Transverse colon (tissue), 4 donors: ENCODE results near the gene UMPS. TPM values are rescaled to one million over a fixed set of nuclear protein-coding genes. Genes with fewer than 3 reads are reported as not detected.

Source experiments
- DNase-seq: peaks from one replicate; pipeline ENCODE4 v3.0.0-alpha.2; 2019
- H3K27ac ChIP-seq, 4 donors: fragments of 200-600 bp; sonication (generic); 2 replicates each; pipeline ENCODE4 v1.5.1; 2016 to 2018; ENCODE audit warnings: inconsistent platforms in 4 of 4
- H3K27me3 ChIP-seq: fragments of 200-600 bp; sonication (generic); 2 replicates; pipeline ENCODE4 v1.5.1; 2017; ENCODE audit warnings: inconsistent platforms
- H3K36me3 ChIP-seq, 4 donors: fragments of 200-600 bp; sonication (generic); 2 replicates each; pipeline ENCODE4 v1.5.1; 2017 to 2019; ENCODE audit warnings: inconsistent platforms in 4 of 4
- H3K4me1 ChIP-seq, 4 donors: fragments of 200-600 bp; sonication (generic); 2 replicates each; pipeline ENCODE4 v1.5.1; 2017 to 2020; ENCODE audit warnings: inconsistent platforms in 4 of 4
- H3K4me3 ChIP-seq, 4 donors: fragments of 200-600 bp; sonication (generic); 1 replicate in 1 of 4; 2 replicates in 3 of 4; pipeline versions ENCODE4 v1.5.1 to v1.6.1; 2017 to 2019; ENCODE audit warnings: inconsistent platforms in 4 of 4
- H3K9me3 ChIP-seq, 2 donors: fragments of 200-600 bp; sonication (generic); 2 replicates each; pipeline ENCODE4 v1.5.1; 2017 to 2019; ENCODE audit warnings: inconsistent platforms in 2 of 2
- EP300 ChIP-seq: sonication (generic); formaldehyde crosslinking; IDR thresholded peaks from one replicate; pipeline ENCODE4 v1.6.1; 2017; ENCODE audit warnings: antibody characterized with exemption, low read depth
- POLR2A ChIP-seq: fragments of 450-650 bp; IDR thresholded peaks from one replicate; pipeline ENCODE4 v1.6.1; 2016; ENCODE audit warnings: antibody characterized with exemption, mild to moderate bottlenecking, moderate library complexity
- POLR2AphosphoS5 ChIP-seq, 3 donors: sonication (generic); formaldehyde crosslinking; IDR thresholded peaks; one replicate each; pipeline ENCODE4 v1.6.1; 2016; ENCODE audit warnings: antibody characterized with exemption in 3 of 3
- WGBS, 2 donors: methylation state at CpG; one replicate each; pipeline ENCODE4 v1.1.5; 2018; ENCODE audit warnings: low coverage in 1 of 2; 5-methylcytosine and 5-hydroxymethylcytosine counted together
- in situ Hi-C, 4 donors: fragments of 200-750 bp; cut with MboI; loops; one replicate each; pipeline versions ENCODE4 v1.15.0 to v1.15.1; 2017; ENCODE audit warnings: low sequenced_read_pairs in 3 of 4, low pct_ligation_motif_present in 1 of 4, low pct_unique_long_range_greater_than_20kb in 1 of 4
- intact Hi-C: fragments of 100-400 bp; cut with DNase I; formaldehyde crosslinking; loops from one replicate; pipeline ENCODE4 v1.15.1; 2023; ENCODE audit warnings: low total_unique reads
- total RNA-seq, 4 donors: library from RNA; depleted of rRNA; stranded (reverse); fragments of >200 nt; gene quantifications; one replicate each; pipeline ENCODE4 v1.1.0, GENCODE V29; 2016
- TF ChIP-seq, protein P1 (sequence below), 5 experiments: fragments of 200-600 bp in 3 of 5; fragments of 450-650 bp in 2 of 5; sonication (generic) in 3 of 5; IDR thresholded peaks; 1 replicate in 2 of 5; 2 replicates in 3 of 5; pipeline ENCODE4 v1.5.1; 2016 to 2017; ENCODE audit warnings: antibody characterized with exemption in 5 of 5, inconsistent platforms in 3 of 5, mild to moderate bottlenecking in 2 of 5, moderate library complexity in 1 of 5

The UMPS gene
- total RNA-seq, 4 donors from 2014 or later: 10.3 to 47.5 (median 19.6) TPM

DNA sequence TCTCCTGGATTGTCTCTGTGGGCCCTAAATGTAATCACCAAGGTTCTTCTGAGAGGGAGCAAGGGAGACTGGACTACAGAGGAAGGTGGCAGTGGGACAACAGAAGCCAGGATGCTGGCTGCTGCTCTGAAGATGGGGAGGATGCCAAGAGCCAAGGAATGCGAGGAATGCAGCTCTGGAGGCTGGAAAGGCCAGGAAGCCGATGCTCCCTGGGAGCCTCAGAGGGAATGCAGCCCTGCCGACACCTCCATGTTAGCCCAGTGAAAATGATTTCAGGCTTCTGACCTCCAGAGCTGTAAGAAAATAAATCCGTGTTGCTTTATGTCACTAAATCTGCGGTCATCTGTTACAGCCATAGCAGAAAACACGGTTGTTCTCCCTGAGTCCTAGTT, 44.1 kb downstream of the UMPS start:
- in situ Hi-C loops: loop anchor here in 1 of 4 donors (25.0 kb wide), 1 partner anchor 663 kb away; no protein-coding TSS in a partner anchor
- TF ChIP-seq, protein P1, sequence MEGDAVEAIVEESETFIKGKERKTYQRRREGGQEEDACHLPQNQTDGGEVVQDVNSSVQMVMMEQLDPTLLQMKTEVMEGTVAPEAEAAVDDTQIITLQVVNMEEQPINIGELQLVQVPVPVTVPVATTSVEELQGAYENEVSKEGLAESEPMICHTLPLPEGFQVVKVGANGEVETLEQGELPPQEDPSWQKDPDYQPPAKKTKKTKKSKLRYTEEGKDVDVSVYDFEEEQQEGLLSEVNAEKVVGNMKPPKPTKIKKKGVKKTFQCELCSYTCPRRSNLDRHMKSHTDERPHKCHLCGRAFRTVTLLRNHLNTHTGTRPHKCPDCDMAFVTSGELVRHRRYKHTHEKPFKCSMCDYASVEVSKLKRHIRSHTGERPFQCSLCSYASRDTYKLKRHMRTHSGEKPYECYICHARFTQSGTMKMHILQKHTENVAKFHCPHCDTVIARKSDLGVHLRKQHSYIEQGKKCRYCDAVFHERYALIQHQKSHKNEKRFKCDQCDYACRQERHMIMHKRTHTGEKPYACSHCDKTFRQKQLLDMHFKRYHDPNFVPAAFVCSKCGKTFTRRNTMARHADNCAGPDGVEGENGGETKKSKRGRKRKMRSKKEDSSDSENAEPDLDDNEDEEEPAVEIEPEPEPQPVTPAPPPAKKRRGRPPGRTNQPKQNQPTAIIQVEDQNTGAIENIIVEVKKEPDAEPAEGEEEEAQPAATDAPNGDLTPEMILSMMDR (IDR thresholded peaks at IDR 0.05): no peak
- no peak for TF ChIP-seq POLR2AphosphoS5 (IDR thresholded peaks at IDR 0.05)
- no peak for TF ChIP-seq POLR2A
- TF ChIP-seq EP300: no peak

DNA sequence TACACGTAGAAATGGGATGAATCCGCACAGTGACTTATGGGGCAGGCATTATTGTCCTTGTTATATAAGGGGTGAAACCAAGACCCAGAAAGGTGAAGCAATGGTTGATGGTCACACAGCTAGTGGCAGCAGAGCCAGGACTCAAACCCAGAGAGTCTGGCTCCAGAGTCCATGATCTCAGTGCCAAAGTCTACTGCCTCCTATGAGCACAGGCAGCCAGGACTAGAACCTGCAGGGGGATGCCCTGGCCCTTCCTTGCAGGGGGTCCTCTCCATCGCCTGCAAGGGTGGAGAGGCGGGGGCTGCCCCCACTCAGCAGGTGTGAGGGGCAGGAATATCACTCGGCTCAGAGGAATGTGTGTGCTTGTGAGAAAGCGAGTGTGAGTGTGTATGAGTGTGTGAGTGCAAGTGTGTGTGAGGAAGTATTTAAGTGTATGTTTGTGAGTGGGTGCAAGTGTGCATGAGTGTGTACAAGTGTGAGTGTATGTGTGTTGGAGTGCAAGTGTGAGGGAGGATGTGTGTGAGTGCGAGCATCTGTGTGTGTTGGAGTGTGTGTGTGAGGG, 44.7 kb downstream of the UMPS start:
- Histone ChIP-seq H3K27ac (peak overlapping the region in 3 of 4 donors; percentile 72 to 80 (median 76)), H3K36me3 (no peaks in the 10 kb centered on the region), H3K27me3 (no peaks in the 10 kb centered on the region), H3K4me3 (no peak overlapping the region), H3K9me3 (no peaks in the 10 kb centered on the region), H3K4me1 (peaks cover 30 to 43% (median 33%) of the 10 kb centered on the region in 4 donors)
- TF ChIP-seq EP300 (no peak), POLR2AphosphoS5 (IDR thresholded peaks at IDR 0.05) (no peak), POLR2A (no peak)
- TF ChIP-seq, protein P1 (IDR thresholded peaks at IDR 0.05): no peak
- 79 to 92% methylated on average over 1 to 7 of the region's 7 CpGs for WGBS, 2 donors
- intact Hi-C loops (loop anchor here (5.0 kb wide), 1 partner anchor 112 kb away; the partner anchor contains the start of gene ITGB5), in situ Hi-C loops (loop anchor here in 1 of 4 donors (25.0 kb wide), 1 partner anchor 662 kb away; no protein-coding TSS in a partner anchor)
- no peak for DNase-seq

More for the DNA sequence above, 44.1 kb downstream of the UMPS start:
- intact Hi-C loops: loop anchor here (5.0 kb wide), 1 partner anchor 113 kb away; the partner anchor contains the start of gene ITGB5
- peak; percentile 19 for DNase-seq
- H3K9me3 ChIP-seq: no peaks in the 10 kb centered on the region
- H3K27me3 ChIP-seq: no peaks in the 10 kb centered on the region
- H3K4me3 ChIP-seq: no peak overlapping the region
- H3K4me1 ChIP-seq: peaks cover 26 to 37% (median 29%) of the 10 kb centered on the region in 4 donors
- peak overlapping the region in 3 of 4 donors; percentile 72 to 80 (median 76) for H3K27ac ChIP-seq
- H3K36me3 ChIP-seq: no peaks in the 10 kb centered on the region
- 35 to 63% methylated on average over 2 to 6 of the region's 6 CpGs for WGBS, 2 donors

DNA sequence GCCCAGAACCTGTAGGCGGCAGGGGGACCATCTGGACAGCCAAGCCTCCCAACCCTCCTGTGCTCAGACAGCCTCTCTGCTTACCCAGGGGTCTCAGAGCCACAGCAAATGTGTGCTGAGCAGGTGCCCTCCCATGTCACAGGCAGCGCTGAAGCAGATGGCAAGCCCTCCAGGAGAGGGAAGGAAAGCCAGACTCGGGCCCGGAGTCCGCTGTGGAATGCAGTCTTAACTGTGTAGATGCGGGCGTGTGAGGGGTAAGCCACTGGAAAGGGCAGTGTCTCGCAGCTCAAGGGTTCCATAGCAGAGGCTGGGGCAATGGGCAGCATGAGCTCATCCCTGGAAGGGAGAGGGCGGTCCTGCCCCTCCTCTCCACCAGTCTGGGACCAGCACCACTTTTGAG, 45.6 kb downstream of the UMPS start:
- in situ Hi-C loops: no loop called here

DNA sequence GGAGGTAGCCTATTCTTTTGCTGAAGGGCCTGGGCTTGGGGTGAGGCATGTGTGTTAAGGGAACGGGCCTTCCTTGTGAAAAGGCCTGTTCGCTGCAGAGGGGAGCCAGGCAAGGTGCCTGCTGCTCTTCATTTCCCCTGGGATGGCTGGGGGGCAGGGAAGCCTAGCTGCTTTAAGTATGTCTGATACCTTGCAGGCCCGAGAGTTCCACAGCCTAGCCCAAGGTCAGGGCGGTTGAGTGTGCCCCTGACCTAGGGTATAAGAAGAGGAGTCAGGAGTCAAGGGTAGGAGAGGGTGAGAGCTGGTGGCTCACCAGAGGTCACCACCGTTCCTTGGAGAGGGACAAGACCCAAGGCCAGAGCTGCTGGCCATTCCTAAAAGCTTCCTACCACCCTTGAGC, 46.6 kb downstream of the UMPS start:
- TF ChIP-seq EP300 (no peak), POLR2AphosphoS5 (IDR thresholded peaks at IDR 0.05) (no peak), POLR2A (no peak)
- TF ChIP-seq, protein P1 (IDR thresholded peaks at IDR 0.05): no peak
- intact Hi-C loops (no loop called here), in situ Hi-C loops (no loop called here)
- WGBS, 2 donors: 94% methylated on average over 5 of the region's 5 CpGs; no CpG with 5 or more reads in 1 of the 2 donors
- Histone ChIP-seq H3K27ac (no peak overlapping the region), H3K9me3 (no peaks in the 10 kb centered on the region), H3K36me3 (no peaks in the 10 kb centered on the region), H3K4me1 (peaks cover 20 to 45% (median 36%) of the 10 kb centered on the region in 4 donors), H3K4me3 (no peak overlapping the region), H3K27me3 (no peaks in the 10 kb centered on the region)
- DNase-seq: no peak

More for the DNA sequence above, 45.6 kb downstream of the UMPS start:
- no peaks in the 10 kb centered on the region for H3K36me3 ChIP-seq
- no peaks in the 10 kb centered on the region for H3K27me3 ChIP-seq
- no peak overlapping the region for H3K4me3 ChIP-seq
- 90% methylated on average over 9 of the region's 9 CpGs; no CpG with 5 or more reads in 1 of the 2 donors for WGBS, 2 donors
- DNase-seq: no peak
- TF ChIP-seq POLR2AphosphoS5 (IDR thresholded peaks at IDR 0.05) (no peak), EP300 (no peak), POLR2A (no peak)
- no peaks in the 10 kb centered on the region for H3K9me3 ChIP-seq
- H3K27ac ChIP-seq: no peak overlapping the region
- H3K4me1 ChIP-seq: peaks cover 29 to 44% (median 34%) of the 10 kb centered on the region in 4 donors
- intact Hi-C loops: no loop called here
